Midbrain (tissue), 1 donor: Measurements from ENCODE around the gene ANTXR2.
"Not testable (repeated sequence)": the region's sequence is repeated elsewhere in the genome, so short reads cannot be mapped to it uniquely, and the experiment has no call there.

Source experiments
- DNase-seq: peaks from one replicate; lab custom pipeline; 2025; lab: John Stamatoyannopoulos, UW

Gene ANTXR2

GRCh38 chr4:79991100-79991499 lies 81.9 kb downstream of the ANTXR2 start:
- not testable (repeated sequence) for DNase-seq

- DNase-seq = no peak
Observed at GRCh38 chr4:79987401-79987800, 85.6 kb downstream of the ANTXR2 start.

- DNase-seq = no peak
Observed at GRCh38 chr4:79983431-79983830, 89.6 kb downstream of the ANTXR2 start.

DNA sequence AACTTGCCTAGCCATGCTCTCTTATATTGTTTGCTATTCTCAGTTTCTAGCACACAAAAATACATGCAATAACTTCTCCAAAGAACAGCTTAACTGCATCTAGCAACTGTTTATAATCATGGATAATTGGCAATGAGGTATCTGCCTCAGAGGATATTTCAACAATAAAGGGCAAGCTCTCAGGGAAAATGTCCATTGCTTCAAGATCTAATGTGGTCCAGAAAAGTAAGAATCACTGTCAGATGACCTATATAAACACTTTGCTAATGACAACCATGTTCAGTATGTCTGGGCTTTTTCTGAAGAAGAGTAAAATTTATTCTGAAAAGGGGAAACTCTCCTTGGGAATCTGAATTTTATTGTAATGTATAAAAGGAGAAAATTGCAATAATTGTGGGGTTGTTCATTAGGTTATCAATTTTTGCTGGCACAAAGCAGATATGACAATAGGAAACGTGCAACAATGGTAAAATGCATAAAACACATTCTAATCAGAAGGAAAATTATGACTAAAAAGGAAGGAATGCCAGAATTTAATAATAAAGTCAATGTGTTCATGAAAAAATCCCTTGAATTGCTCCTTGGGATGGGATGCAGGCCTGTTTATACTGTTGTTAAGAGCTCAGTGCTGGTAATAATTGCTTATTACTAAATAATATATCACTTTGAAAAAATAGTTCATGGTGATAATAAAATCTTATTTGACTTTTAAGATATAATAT lies 90.3 kb downstream of the ANTXR2 start:
- no peak for DNase-seq

DNA sequence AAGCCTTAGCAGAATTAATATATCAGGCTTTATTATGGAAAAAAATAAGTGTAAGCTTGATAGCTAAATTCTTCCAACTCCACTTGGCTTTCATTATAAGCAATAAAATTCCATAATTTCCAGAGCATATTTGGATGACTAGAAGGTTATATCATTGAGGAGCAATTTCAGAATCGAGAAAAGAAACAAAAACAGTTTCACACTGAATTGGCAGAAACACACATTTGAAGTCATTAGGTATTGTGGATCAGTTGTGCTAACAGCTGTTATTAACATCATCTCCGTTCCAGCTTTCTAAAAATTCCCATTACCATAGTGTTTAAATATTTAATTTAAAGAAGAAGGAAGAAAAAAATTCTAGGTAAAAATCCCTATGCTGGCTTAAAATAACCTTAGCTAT lies 92.6 kb downstream of the ANTXR2 start:
- no peak for DNase-seq

GRCh38 chr4:79979785-79980437 lies 93.1 kb downstream of the ANTXR2 start:
- no peak for DNase-seq

GRCh38 chr4:79977131-79977840 lies 95.7 kb downstream of the ANTXR2 start:
- DNase-seq = no peak

- DNase-seq = peak; percentile 64
Observed at GRCh38 chr4:79964400-79965211, 108.4 kb downstream of the ANTXR2 start.

- DNase-seq = no peak
Observed at GRCh38 chr4:79964020-79964399, 109.0 kb downstream of the ANTXR2 start.

DNA sequence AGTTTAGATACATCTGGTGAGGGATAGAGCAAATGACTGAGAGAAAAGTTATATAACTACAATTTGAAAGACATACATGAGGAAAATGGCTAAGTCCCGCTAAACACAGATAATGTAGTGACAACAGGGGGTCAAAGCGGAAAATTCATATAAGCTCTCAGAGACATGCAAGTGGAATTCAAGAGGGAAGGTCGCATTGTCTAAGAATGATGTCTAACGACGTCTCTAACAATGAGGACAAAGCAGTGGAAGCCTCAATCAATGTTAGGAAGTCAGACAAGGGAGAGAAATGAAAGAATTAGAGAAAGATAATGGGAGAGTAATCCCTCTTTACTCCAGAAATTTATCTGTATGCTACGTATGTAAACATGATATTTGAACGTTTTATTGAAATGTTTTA lies 113.4 kb downstream of the ANTXR2 start:
- DNase-seq = no peak

DNA sequence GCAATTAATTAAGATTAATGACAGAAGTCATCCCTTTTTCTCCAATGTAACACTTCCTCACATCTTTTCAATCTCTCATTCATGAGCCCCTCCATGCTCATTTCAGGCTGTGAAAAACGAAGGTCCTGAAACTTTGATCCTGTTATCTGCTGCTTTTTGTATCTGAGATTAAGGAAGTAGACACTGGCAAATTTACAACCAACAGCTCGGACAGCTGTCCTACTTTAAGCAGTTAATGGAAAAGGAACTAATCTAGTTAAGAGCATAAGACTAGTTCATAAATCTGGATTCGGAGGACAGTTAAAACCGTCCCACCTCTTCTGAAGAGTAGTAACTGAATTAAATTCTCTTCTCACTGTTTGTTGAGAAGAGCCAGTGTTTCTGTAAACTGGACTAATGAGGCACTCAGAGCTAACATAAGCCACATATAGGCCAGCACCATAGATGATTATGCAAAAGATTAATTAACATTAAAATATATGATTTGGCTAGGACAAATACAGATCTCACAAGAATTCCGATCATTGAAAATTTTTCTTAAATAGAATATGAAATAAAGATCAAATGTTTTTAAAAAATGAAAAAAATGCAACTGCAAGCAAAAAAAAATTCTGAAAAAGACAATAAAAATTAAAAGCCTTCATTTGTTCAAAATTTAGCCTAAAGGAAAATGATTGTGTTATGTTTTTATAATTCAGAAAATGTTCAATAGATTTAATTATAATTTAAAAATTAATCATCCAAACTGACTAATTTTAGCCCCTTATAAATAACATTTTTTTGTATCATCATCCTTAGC lies 114.4 kb downstream of the ANTXR2 start:
- no peak for DNase-seq

GRCh38 chr4:79949178-79949577 lies 123.9 kb downstream of the ANTXR2 start:
- no peak for DNase-seq

GRCh38 chr4:79948739-79949138 lies 124.3 kb downstream of the ANTXR2 start:
- DNase-seq = no peak

DNA sequence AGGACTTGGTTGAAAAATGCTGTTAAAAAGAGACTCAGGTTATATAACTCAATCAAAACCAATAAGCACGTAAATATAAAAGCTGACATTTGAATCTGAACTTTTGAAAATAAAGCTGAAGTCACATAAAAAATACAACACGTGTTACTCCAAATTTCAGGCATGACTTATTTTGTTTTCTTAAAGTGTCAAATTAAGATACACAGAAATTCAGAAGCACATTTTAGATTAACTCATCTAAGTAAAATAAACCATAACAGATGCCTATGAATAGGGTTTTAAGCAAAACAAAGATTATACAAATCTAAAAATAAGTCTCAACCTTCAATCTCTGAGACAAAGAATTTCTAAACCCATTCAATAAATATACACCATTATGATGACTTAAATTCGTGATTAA lies 124.8 kb downstream of the ANTXR2 start:
- no peak for DNase-seq

- no peak for DNase-seq
Observed at GRCh38 chr4:79947386-79947785, 125.6 kb downstream of the ANTXR2 start.

DNA sequence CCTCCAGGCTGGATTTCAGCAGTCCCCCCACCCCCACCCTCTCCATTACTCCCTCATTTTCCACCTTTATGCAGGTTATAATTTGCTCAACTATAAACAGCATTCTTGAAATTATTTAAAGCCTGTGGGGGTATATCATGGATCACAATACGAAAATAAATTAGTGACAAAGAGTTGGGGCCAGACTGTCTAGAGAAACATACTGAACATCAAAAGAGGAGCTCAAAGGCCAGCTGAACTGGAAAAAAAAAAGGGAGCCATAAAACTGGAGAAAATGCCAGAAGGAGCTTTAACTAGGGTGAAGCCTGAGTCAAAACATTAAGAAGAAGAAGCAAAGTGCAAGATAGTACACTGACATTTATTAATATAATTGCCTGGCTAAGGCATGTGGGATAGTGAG lies 137.8 kb downstream of the ANTXR2 start:
- no peak for DNase-seq

GRCh38 chr4:79934660-79935059 lies 138.4 kb downstream of the ANTXR2 start:
- DNase-seq = no peak

DNA sequence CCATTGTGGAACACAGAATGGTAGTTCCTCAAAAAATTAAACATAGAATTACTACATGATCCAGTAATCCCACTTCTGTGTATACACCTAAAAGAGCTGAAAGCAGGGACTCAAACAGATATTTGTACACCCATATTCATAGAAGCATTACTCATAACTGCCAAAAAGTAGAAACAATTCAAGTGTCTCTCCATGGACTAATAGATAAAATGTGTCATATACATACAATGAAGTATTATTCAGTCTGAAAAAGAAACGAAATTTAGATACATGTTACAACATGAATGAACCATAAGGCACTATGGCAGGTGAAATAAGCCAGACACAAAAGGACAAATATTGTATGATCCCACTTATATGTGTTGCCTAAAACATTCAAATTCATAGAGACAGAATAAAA lies 145.1 kb downstream of the ANTXR2 start:
- DNase-seq = no peak

DNA sequence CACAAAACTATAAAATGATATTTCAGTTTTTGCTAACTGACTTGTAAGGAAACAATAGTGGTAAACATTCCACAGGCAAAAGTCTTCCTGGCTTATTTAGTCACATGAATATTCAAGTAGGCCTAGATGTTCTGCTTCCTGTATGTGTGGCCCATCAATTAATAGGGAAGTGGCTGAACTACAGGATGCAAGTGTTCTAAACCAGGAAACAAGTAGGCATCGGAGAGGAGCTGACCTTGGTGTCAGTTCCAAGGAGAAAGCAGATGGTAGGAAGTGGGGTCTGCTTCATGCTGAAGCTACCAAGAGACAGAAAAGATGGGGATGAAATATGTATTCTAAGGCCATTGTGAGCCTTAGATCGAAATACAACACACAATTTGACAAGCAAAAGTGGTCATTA lies 149.7 kb downstream of the ANTXR2 start:
- no peak for DNase-seq

- DNase-seq = no peak
Observed at GRCh38 chr4:79922011-79922410, 151.0 kb downstream of the ANTXR2 start.

- DNase-seq = no peak
Observed at GRCh38 chr4:79920163-79920853, 152.7 kb downstream of the ANTXR2 start.
